H9 (cell line): ENCODE data around the gene IL1B. TPM values are rescaled to one million over a fixed set of nuclear protein-coding genes. Genes with fewer than 3 reads are reported as not detected.

Experiments
- DNase-seq: peaks from one replicate; pipeline ENCODE4 v3.0.0-alpha.2; 2017
- H2AFZ ChIP-seq: one replicate; pipeline ENCODE4 v1.6.1; 2013; ENCODE audit warnings: mild to moderate bottlenecking, low read length, control low read depth, moderate library complexity
- H2AK5ac ChIP-seq: 2 replicates; pipeline ENCODE4 v1.6.1; 2013; ENCODE audit warnings: low read length, control low read depth, mixed read lengths; ENCODE audit not compliant: insufficient read length
- H2BK120ac ChIP-seq: one replicate; pipeline ENCODE4 v1.6.1; 2013; ENCODE audit warnings: low read depth, mild to moderate bottlenecking, low read length, control low read depth, inconsistent platforms; ENCODE audit not compliant: poor library complexity, severe bottlenecking
- H2BK12ac ChIP-seq: 2 replicates; pipeline ENCODE4 v1.6.1; 2013; ENCODE audit warnings: low read length, control low read depth, mixed read lengths, low read depth; ENCODE audit not compliant: insufficient read length
- H2BK15ac ChIP-seq: 2 replicates; pipeline ENCODE4 v1.6.1; 2013; ENCODE audit warnings: low read depth, low read length, control low read depth
- H2BK20ac ChIP-seq: one replicate; pipeline ENCODE4 v1.6.1; 2013; ENCODE audit warnings: low read depth, mild to moderate bottlenecking, low read length, control low read depth, inconsistent platforms; ENCODE audit not compliant: poor library complexity, severe bottlenecking
- H2BK5ac ChIP-seq: 2 replicates; pipeline ENCODE4 v1.6.1; 2013; ENCODE audit warnings: low read length, control low read depth, mixed read lengths; ENCODE audit not compliant: insufficient read length
- H3K14ac ChIP-seq: 2 replicates; pipeline ENCODE4 v1.6.1; 2013; ENCODE audit warnings: low read length, control low read depth; ENCODE audit not compliant: insufficient read depth
- H3K18ac ChIP-seq: 2 replicates; pipeline ENCODE4 v1.6.1; 2013; ENCODE audit warnings: low read depth, mild to moderate bottlenecking, mixed read lengths, low read length, control low read depth; ENCODE audit not compliant: insufficient read length
- H3K23ac ChIP-seq: 2 replicates; pipeline ENCODE4 v1.6.1; 2013; ENCODE audit warnings: low read length, control low read depth, mixed read lengths, low read depth; ENCODE audit not compliant: insufficient read length
- H3K23me2 ChIP-seq: 2 replicates; pipeline ENCODE4 v1.6.1; 2013; ENCODE audit warnings: low read depth, mild to moderate bottlenecking, mixed read lengths, low read length, control low read depth; ENCODE audit not compliant: insufficient read length, poor library complexity, severe bottlenecking
- H3K27ac ChIP-seq: 2 replicates; pipeline ENCODE4 v1.5.1; 2013; ENCODE audit warnings: low read length, control low read depth, mixed read lengths, low read depth; ENCODE audit not compliant: insufficient read length
- H3K27me3 ChIP-seq: 2 replicates; pipeline ENCODE4 v1.6.1; 2013; ENCODE audit warnings: low read length, control low read depth, inconsistent platforms; ENCODE audit not compliant: insufficient read depth
- H3K4ac ChIP-seq: 2 replicates; pipeline ENCODE4 v1.6.1; 2013; ENCODE audit warnings: low read depth, mild to moderate bottlenecking, control low read depth, inconsistent platforms, low read length, moderate library complexity
- H3K4me1 ChIP-seq: 2 replicates; pipeline ENCODE4 v1.6.1; 2013; ENCODE audit warnings: low read length, control low read depth, inconsistent platforms; ENCODE audit not compliant: insufficient read depth
- H3K4me2 ChIP-seq: 2 replicates; pipeline ENCODE4 v1.6.1; 2013; ENCODE audit warnings: low read length, control low read depth, mixed read lengths; ENCODE audit not compliant: insufficient read length, insufficient read depth
- H3K56ac ChIP-seq: 2 replicates; pipeline ENCODE4 v1.6.1; 2013; ENCODE audit warnings: low read depth, mild to moderate bottlenecking, mixed read lengths, low read length, control low read depth; ENCODE audit not compliant: insufficient read length
- H3K79me1 ChIP-seq: 2 replicates; pipeline ENCODE4 v1.6.1; 2013; ENCODE audit warnings: low read depth, mild to moderate bottlenecking, moderate library complexity, low read length, control low read depth, inconsistent platforms; ENCODE audit not compliant: insufficient read depth, poor library complexity, severe bottlenecking
- H3K79me2 ChIP-seq: 2 replicates; pipeline ENCODE4 v1.6.1; 2013; ENCODE audit warnings: low read length, control low read depth, inconsistent platforms; ENCODE audit not compliant: insufficient read depth
- H3K9ac ChIP-seq: 2 replicates; pipeline ENCODE4 v1.6.1; 2013; ENCODE audit warnings: low read length, control low read depth, mixed read lengths; ENCODE audit not compliant: insufficient read length; ENCODE audit errors: extremely low read depth
- H3K9me3 ChIP-seq: one replicate; pipeline ENCODE4 v1.6.1; 2013; ENCODE audit warnings: low read depth, low read length, inconsistent platforms; ENCODE audit not compliant: control insufficient read depth
- H3T11ph ChIP-seq: one replicate; pipeline ENCODE4 v1.6.1; 2013; ENCODE audit warnings: mild to moderate bottlenecking, low read length, control low read depth, inconsistent platforms
- H4K20me1 ChIP-seq: one replicate; pipeline ENCODE4 v1.6.1; 2013; ENCODE audit not compliant: control insufficient read depth, insufficient read length, insufficient read depth
- H4K5ac ChIP-seq: 2 replicates; pipeline ENCODE4 v1.6.1; 2013; ENCODE audit warnings: low read depth, mild to moderate bottlenecking, mixed read lengths, low read length, control low read depth; ENCODE audit not compliant: insufficient read length
- H4K8ac ChIP-seq: replicated peaks from 2 replicates; pipeline ENCODE4 v1.6.1; 2013; ENCODE audit warnings: low read length, control low read depth, mixed read lengths, low read depth; ENCODE audit not compliant: insufficient read length
- H4K91ac ChIP-seq: 2 replicates; pipeline ENCODE4 v1.6.1; 2013; ENCODE audit warnings: low read depth, mild to moderate bottlenecking, moderate library complexity, mixed read lengths, low read length, control low read depth; ENCODE audit not compliant: insufficient read length
- H3K27ac Mint-ChIP-seq, 3 experiments: 2 replicates in 2 of 3; 3 replicates in 1 of 3; pipeline ENCODE4 v1.8.0; 2020 to 2021; ENCODE audit warnings: mixed read lengths in 3 of 3, mild to moderate bottlenecking in 1 of 3, moderate library complexity in 1 of 3
- H3K27me3 Mint-ChIP-seq: 2 replicates; pipeline ENCODE4 v1.8.0; 2021; ENCODE audit warnings: low read depth, mild to moderate bottlenecking, moderate library complexity, mixed read lengths
- H3K36me3 Mint-ChIP-seq, 3 experiments: 2 replicates in 2 of 3; 3 replicates in 1 of 3; pipeline ENCODE4 v1.8.0; 2020 to 2021; ENCODE audit warnings: low read depth in 3 of 3, mixed read lengths in 3 of 3; ENCODE audit not compliant: insufficient read depth in 1 of 3
- H3K4me1 Mint-ChIP-seq, 2 experiments: 2 replicates each; pipeline ENCODE4 v1.8.0; 2020; ENCODE audit warnings: mixed read lengths in 2 of 2
- H3K4me3 Mint-ChIP-seq, 2 experiments: 2 replicates in 1 of 2; 3 replicates in 1 of 2; pipeline ENCODE4 v1.8.0; 2020 to 2021; ENCODE audit warnings: mild to moderate bottlenecking in 2 of 2, mixed read lengths in 2 of 2, moderate library complexity in 1 of 2
- H3K9me3 Mint-ChIP-seq, 2 experiments: 2 replicates in 1 of 2; 3 replicates in 1 of 2; pipeline ENCODE4 v1.8.0; 2020; ENCODE audit warnings: mild to moderate bottlenecking in 2 of 2, mixed read lengths in 2 of 2, moderate library complexity in 1 of 2
- CTCF ChIP-seq: fragments of 200-600 bp; sonication (generic); conservative IDR thresholded peaks from 3 replicates; pipeline ENCODE4 v1.8.0; 2021; ENCODE audit warnings: antibody characterized with exemption, mild to moderate bottlenecking
- WGBS: extraction: QIAGEN DNeasy Blood & Tissue Kit; methylation state at CpG from one replicate; pipeline ENCODE4 v1.1.7; 2013; ENCODE audit warnings: missing lambda C conversion rate, low lambda C conversion rate, mixed read lengths; ENCODE audit not compliant: insufficient read length; ENCODE audit errors: extremely low coverage; 5-methylcytosine and 5-hydroxymethylcytosine counted together
- total RNA-seq: library from RNA; stranded (reverse); gene quantifications from 2 replicates; pipeline ENCODE4 v1.2.1, GENCODE V29; 2021

The IL1B gene
- total RNA-seq, 1 experiment from 2014 or later = not detected

DNA sequence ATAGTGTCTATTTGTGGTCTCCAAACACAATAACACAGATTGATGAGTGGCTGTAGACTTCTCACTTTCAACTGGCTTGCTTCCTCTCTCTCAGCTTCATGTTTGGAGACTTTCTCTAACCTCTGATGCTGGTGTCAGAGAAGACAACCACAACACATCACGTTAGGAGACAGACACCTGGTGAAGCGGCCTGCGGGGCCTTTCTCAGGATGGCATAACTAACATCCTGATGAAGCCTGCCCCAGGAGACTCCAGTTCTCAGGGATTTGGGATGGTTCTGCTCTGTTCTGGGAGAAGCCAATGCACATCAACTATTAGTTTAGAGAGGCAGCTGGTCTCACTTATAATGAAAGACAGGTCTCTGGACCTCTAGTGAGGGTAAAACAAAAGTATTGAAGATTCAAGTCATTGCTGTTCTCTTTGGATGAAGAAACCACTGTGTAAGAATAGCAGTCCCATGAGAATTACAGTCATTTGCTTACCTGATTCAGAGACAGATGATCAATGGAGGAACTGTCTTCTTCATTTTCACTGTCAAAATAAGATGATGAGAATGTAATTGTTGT lies 54.3 kb downstream of the IL1B start:
- H3K56ac ChIP-seq = no peak overlapping the region
- H2BK15ac ChIP-seq = no peak overlapping the region
- Mint-ChIP-seq H3K4me1 (peaks cover 36 to 40% of the 10 kb centered on the region in 2 experiments), H3K9me3 (no peaks in the 10 kb centered on the region), H3K36me3 (peaks cover 0 to 6% (median 0%) of the 10 kb centered on the region in 3 experiments; a peak in 1 of 7 replicates), H3K4me3 (no peak overlapping the region), H3K27me3 (no peaks in the 10 kb centered on the region), H3K27ac (no peak overlapping the region)
- no peaks in the 10 kb centered on the region for H3K9me3 ChIP-seq
- no peak overlapping the region for H2BK12ac ChIP-seq
- no peak overlapping the region for H3K23ac ChIP-seq
- no peaks in the 10 kb centered on the region for H3K23me2 ChIP-seq
- H3K79me2 ChIP-seq = no peaks in the 10 kb centered on the region
- no peak overlapping the region for H3K4ac ChIP-seq
- H2AFZ ChIP-seq = no peak overlapping the region
- no peak overlapping the region for H2BK5ac ChIP-seq
- H2AK5ac ChIP-seq = no peak overlapping the region
- no peak overlapping the region for H3K14ac ChIP-seq
- H3K27ac ChIP-seq = no peak overlapping the region
- no peak overlapping the region for H3K18ac ChIP-seq
- no CpG with 5 or more reads among the region's 3 CpGs for WGBS
- H2BK120ac ChIP-seq = no peak overlapping the region
- H3K79me1 ChIP-seq = no peaks in the 10 kb centered on the region
- H3K4me1 ChIP-seq = peaks cover 7% of the 10 kb centered on the region
- H4K8ac ChIP-seq = no peak overlapping the region
- no peak for DNase-seq
- no peak for TF ChIP-seq CTCF
- no peak overlapping the region for H4K91ac ChIP-seq
- H3T11ph ChIP-seq = no peak overlapping the region
- no peak overlapping the region for H2BK20ac ChIP-seq
- H4K20me1 ChIP-seq = no peaks in the 10 kb centered on the region
- no peaks in the 10 kb centered on the region for H3K27me3 ChIP-seq
- no peak overlapping the region for H3K4me2 ChIP-seq
- H4K5ac ChIP-seq = no peak overlapping the region
- no peak overlapping the region for H3K9ac ChIP-seq

Other genes starting within 250 kb of the IL1B start
- 120 and 123 TPM in 2 replicates for gene SLC20A1, start 190.8 kb downstream of the IL1B start, total RNA-seq
- not detected in 2 replicates for gene NT5DC4, start 115.8 kb downstream of the IL1B start, total RNA-seq
- gene CKAP2L, start 72.2 kb downstream of the IL1B start, total RNA-seq = 18.8 and 23.3 TPM in 2 replicates
- 0.35 and 0.39 TPM in 2 replicates for gene IL1A, start 52.3 kb downstream of the IL1B start, total RNA-seq
- 0.55 TPM in 1 of 2 replicates, not detected in the other for gene IL37, start 74.4 kb upstream of the IL1B start, total RNA-seq
- not detected in 2 replicates for gene IL36G, start 141.2 kb upstream of the IL1B start, total RNA-seq
- gene IL36A, start 168.7 kb upstream of the IL1B start, total RNA-seq = not detected in 2 replicates
- not detected in 2 replicates for gene IL36B, start 216.1 kb upstream of the IL1B start, total RNA-seq
- gene IL36RN, start 222.4 kb upstream of the IL1B start, total RNA-seq = not detected in 2 replicates
- not detected in 2 replicates for gene IL1F10, start 231.2 kb upstream of the IL1B start, total RNA-seq